A549 treated with dexamethasone at 1 μM for 4 hours (cell line): ENCODE data around the gene TLR2. TPM values are rescaled to one million over a fixed set of nuclear protein-coding genes. Genes with fewer than 3 reads are reported as not detected.

Experiments used
- total RNA-seq: library from RNA; stranded (reverse); fragments of 200-300 nt; extraction: Qiagen RNA extraction; gene quantifications from 5 replicates; pipeline ENCODE4 v1.2.3, GENCODE V29; 2022

Gene TLR2
- 0.46 to 0.99 TPM (median 0.85 TPM) in 5 replicates for total RNA-seq

GRCh38 chr4:153684182-153684970 lies at the start of gene TLR2:
TSS of gene TLR2 (plus strand) at chr4:153684280. CDS start at chr4:153702908, 18,628 bp downstream.

Other genes with a start within 250 kb of the TLR2 start
- gene TMEM131L, start 217.9 kb upstream of the TLR2 start, total RNA-seq = 6.9 to 8.7 TPM (median 7.8 TPM) in 5 replicates
- not detected in 5 replicates for gene RNF175, start 75.7 kb downstream of the TLR2 start, total RNA-seq
- 0.06 TPM in 1 of 5 replicates, not detected in the others for gene SFRP2, start 104.8 kb downstream of the TLR2 start, total RNA-seq